Suprapubic skin (tissue), 4 donors: Measurements from ENCODE around the gene DNAH1. TPM values are rescaled to one million over a fixed set of nuclear protein-coding genes. Genes with fewer than 3 reads are reported as not detected.

Experiments
- DNase-seq, 2 donors: peaks; one replicate each; pipeline ENCODE4 v3.0.0-alpha.2; 2019; ENCODE audit warnings: low spot score in 2 of 2
- H3K27ac ChIP-seq: fragments of 200-600 bp; sonication (generic); one replicate; pipeline ENCODE4 v1.5.1; 2019
- H3K27me3 ChIP-seq: fragments of 200-600 bp; sonication (generic); one replicate; pipeline ENCODE4 v1.5.1; 2019
- H3K36me3 ChIP-seq: fragments of 200-600 bp; sonication (generic); one replicate; pipeline ENCODE4 v1.5.1; 2019
- H3K4me1 ChIP-seq: fragments of 200-600 bp; sonication (generic); one replicate; pipeline ENCODE4 v1.5.1; 2019
- H3K4me3 ChIP-seq: fragments of 200-600 bp; sonication (generic); one replicate; pipeline ENCODE4 v1.5.1; 2019; ENCODE audit warnings: mild to moderate bottlenecking
- H3K9me3 ChIP-seq: fragments of 200-600 bp; sonication (generic); one replicate; pipeline ENCODE4 v1.5.1; 2019
- CTCF ChIP-seq, 2 donors: fragments of 200-600 bp in 1 of 2; fragments of 450-650 bp in 1 of 2; sonication (generic) in 1 of 2; IDR thresholded peaks; one replicate each; pipeline ENCODE4 v1.5.1; 2016 to 2019; ENCODE audit warnings: antibody characterized with exemption in 2 of 2, mild to moderate bottlenecking in 1 of 2, moderate library complexity in 1 of 2
- EP300 ChIP-seq: sonication (generic); formaldehyde crosslinking; IDR thresholded peaks from one replicate; pipeline ENCODE4 v1.6.1; 2017; ENCODE audit warnings: antibody characterized with exemption
- POLR2A ChIP-seq, 2 donors: fragments of 450-650 bp; IDR thresholded peaks; one replicate each; pipeline ENCODE4 v1.6.1; 2017; ENCODE audit warnings: antibody characterized with exemption in 2 of 2, mild to moderate bottlenecking in 2 of 2, moderate library complexity in 2 of 2
- POLR2AphosphoS5 ChIP-seq, 3 donors: sonication (generic); formaldehyde crosslinking; IDR thresholded peaks; one replicate each; pipeline ENCODE4 v1.6.1; 2017; ENCODE audit warnings: antibody characterized with exemption in 3 of 3
- WGBS: methylation state at CpG from one replicate; pipeline ENCODE4 v1.1.5; 2018; 5-methylcytosine and 5-hydroxymethylcytosine counted together
- total RNA-seq, 4 donors: library from RNA; depleted of rRNA; stranded (reverse); fragments of >200 nt; gene quantifications; one replicate each; pipeline ENCODE4 v1.1.0, GENCODE V29; 2016

DNAH1 gene
- total RNA-seq, 4 donors from 2014 or later, result 3.4 to 10.1 (median 7.7) TPM

- 88% methylated on average over 3 of the region's 18 CpGs for WGBS
- Histone ChIP-seq H3K27me3 (no peaks in the 10 kb centered on the region), H3K36me3 (peaks cover 87% of the 10 kb centered on the region), H3K4me3 (no peak overlapping the region), H3K9me3 (no peaks in the 10 kb centered on the region), H3K4me1 (no peaks in the 10 kb centered on the region), H3K27ac (no peak overlapping the region)
- no peak for DNase-seq
- no peak for TF ChIP-seq POLR2A (IDR thresholded peaks at IDR 0.05)
- TF ChIP-seq EP300, result no peak
- TF ChIP-seq POLR2AphosphoS5 (IDR thresholded peaks at IDR 0.05), result no peak
- TF ChIP-seq CTCF (IDR thresholded peaks at IDR 0.05), result no peak
Observed at GRCh38 chr3:52358362-52358940, 42.3 kb downstream of the DNAH1 start.

- H3K36me3 ChIP-seq, result peaks cover 81% of the 10 kb centered on the region
- no peaks in the 10 kb centered on the region for H3K9me3 ChIP-seq
- no peak overlapping the region for H3K4me3 ChIP-seq
- WGBS, result 89% methylated on average over 9 of the region's 12 CpGs
- H3K4me1 ChIP-seq, result no peaks in the 10 kb centered on the region
- H3K27ac ChIP-seq, result no peak overlapping the region
- no peak for TF ChIP-seq EP300
- no peak for TF ChIP-seq POLR2AphosphoS5 (IDR thresholded peaks at IDR 0.05)
- no peak for TF ChIP-seq POLR2A (IDR thresholded peaks at IDR 0.05)
- no peak for TF ChIP-seq CTCF (IDR thresholded peaks at IDR 0.05)
- H3K27me3 ChIP-seq, result no peaks in the 10 kb centered on the region
- DNase-seq, result no peak
Observed at GRCh38 chr3:52359116-52359855, 43.2 kb downstream of the DNAH1 start.

- H3K4me3 ChIP-seq, result no peak overlapping the region
- TF ChIP-seq POLR2AphosphoS5 (IDR thresholded peaks at IDR 0.05) (no peak), EP300 (no peak), POLR2A (IDR thresholded peaks at IDR 0.05) (no peak)
- H3K27ac ChIP-seq, result no peak overlapping the region
- no peak for DNase-seq
- H3K4me1 ChIP-seq, result no peaks in the 10 kb centered on the region
- 96% methylated on average over 8 of the region's 9 CpGs for WGBS
- H3K9me3 ChIP-seq, result no peaks in the 10 kb centered on the region
- H3K36me3 ChIP-seq, result peaks cover 71% of the 10 kb centered on the region
- H3K27me3 ChIP-seq, result no peaks in the 10 kb centered on the region
Observed at GRCh38 chr3:52361011-52361410, 44.9 kb downstream of the DNAH1 start.

- Histone ChIP-seq H3K27me3 (no peaks in the 10 kb centered on the region), H3K36me3 (peaks cover 67% of the 10 kb centered on the region), H3K4me1 (no peaks in the 10 kb centered on the region), H3K4me3 (no peak overlapping the region), H3K27ac (no peak overlapping the region), H3K9me3 (no peaks in the 10 kb centered on the region)
- WGBS, result 96% methylated on average over 8 of the region's 13 CpGs
- no peak for DNase-seq
- TF ChIP-seq POLR2AphosphoS5 (IDR thresholded peaks at IDR 0.05) (no peak), POLR2A (IDR thresholded peaks at IDR 0.05) (no peak), EP300 (no peak), CTCF (IDR thresholded peaks at IDR 0.05) (no peak)
Observed at GRCh38 chr3:52361454-52361853, 45.3 kb downstream of the DNAH1 start.

GRCh38 chr3:52361898-52362297 lies 45.8 kb downstream of the DNAH1 start:
- Histone ChIP-seq H3K4me1 (no peaks in the 10 kb centered on the region), H3K36me3 (peaks cover 69% of the 10 kb centered on the region)

More at GRCh38 chr3:52361898-52362297, 45.8 kb downstream of the DNAH1 start:
- no peak for DNase-seq
- H3K27me3 ChIP-seq, result no peaks in the 10 kb centered on the region
- no peak overlapping the region for H3K27ac ChIP-seq
- 83% methylated on average over 4 of the region's 4 CpGs for WGBS
- no peaks in the 10 kb centered on the region for H3K9me3 ChIP-seq
- TF ChIP-seq EP300 (no peak), CTCF (IDR thresholded peaks at IDR 0.05) (no peak), POLR2A (IDR thresholded peaks at IDR 0.05) (no peak), POLR2AphosphoS5 (IDR thresholded peaks at IDR 0.05) (no peak)
- no peak overlapping the region for H3K4me3 ChIP-seq
